ENCODE results near the gene CDHR3. TPM values are rescaled to one million over a fixed set of nuclear protein-coding genes. Genes with fewer than 3 reads are reported as not detected.

Gene CDHR3
- total and polyA plus RNA-seq, 9 of the 15 experiments (the other 6 are each of a cell fraction or from before 2014, with no cell fraction given), result 0.03 to 0.66 (median 0.24) TPM; not detected in 1

GRCh38 chr7:106071999-106072714 lies 109.1 kb downstream of the CDHR3 start (continued):
- TF ChIP-seq EGR1 (conservative IDR thresholded peaks at IDR 0.05), result peak; percentile 39
- TF ChIP-seq L3MBTL2 (IDR thresholded peaks at IDR 0.05), result peak; percentile 69; the same call in 1 of the 2 replicates
- TF ChIP-seq RAD51 (IDR thresholded peaks at IDR 0.05; ENCODE audit: borderline replicate concordance, low read depth), result peak; percentile 38; the same call in 1 of the 2 replicates
- TF ChIP-seq GATAD2B (IDR thresholded peaks at IDR 0.05; ENCODE audit: borderline replicate concordance), result peak; percentile 67; the same call in 1 of the 2 replicates
- peak; percentile 87 for TF ChIP-seq DMBX1 (CRISPR knock-in tag; IDR thresholded peaks at IDR 0.05; ENCODE audit: borderline replicate concordance)
- TF ChIP-seq E2F8 (IDR thresholded peaks at IDR 0.05; ENCODE audit: low read depth, partially characterized antibody), result peak; percentile 56
- TF ChIP-seq FOXK1 (CRISPR knock-in tag; IDR thresholded peaks at IDR 0.05; ENCODE audit: borderline replicate concordance), result 0 out of 2 replicates have a peak, but pooled peaks have one; percentile 30
- TF ChIP-seq HMBOX1 (IDR thresholded peaks at IDR 0.05), result peak; percentile 36; the same call in 1 of the 2 replicates
- TF ChIP-seq CBX2 (IDR thresholded peaks at IDR 0.05; ENCODE audit: insufficient read depth, low read length, poor library complexity, severe bottlenecking), result no peak
- peak; percentile 75 for TF ChIP-seq CXXC5 (CRISPR knock-in tag; IDR thresholded peaks at IDR 0.05)
- no peak for TF ChIP-seq KAT7 (CRISPR knock-in tag; IDR thresholded peaks at IDR 0.05; ENCODE audit: borderline replicate concordance)
- no peak for TF ChIP-seq GTF3C2 (IDR thresholded peaks at IDR 0.05; ENCODE audit: borderline replicate concordance, extremely low read depth, insufficient read length)
- peak in 1 of 2 experiments; percentile 88; a peak in 1 of 4 replicates for TF ChIP-seq NONO (IDR thresholded peaks at IDR 0.05; ENCODE audit: low read depth in 2 of 2, low read length in 1 of 2)
- no peak for TF ChIP-seq THAP7 (CRISPR knock-in tag; IDR thresholded peaks at IDR 0.05)
- TF ChIP-seq FOXP1 (CRISPR knock-in tag; IDR thresholded peaks at IDR 0.05), result no peak
- TF ChIP-seq ZNF639 (CRISPR knock-in tag; conservative IDR thresholded peaks at IDR 0.05 in 1 of 2, IDR thresholded peaks at IDR 0.05 in 1 of 2), result peak in 1 of 2 experiments; percentile 89; a peak in 2 of 4 replicates
- TF ChIP-seq NFE2 (IDR thresholded peaks at IDR 0.05; ENCODE audit: low read depth), result peak; percentile 50

All from K562 (cell line).